HepG2 (cell line): ENCODE results near the gene ELL. TPM values are rescaled to one million over a fixed set of nuclear protein-coding genes. Genes with fewer than 3 reads are reported as not detected.
A peak's percentile ranks its signal among the peaks of the same experiment; 100 is the strongest.

ENCODE experiments used
- CBFB ChIP-seq: sonication (generic); formaldehyde crosslinking; IDR thresholded peaks from 2 replicates; pipeline ENCODE4 v1.4.0; 2020; ENCODE audit warnings: missing genetic modification reagents
- ELF4 ChIP-seq: sonication (generic); formaldehyde crosslinking; IDR thresholded peaks from 2 replicates; pipeline ENCODE4 v1.5.0; 2020; ENCODE audit warnings: missing genetic modification reagents, mild to moderate bottlenecking, moderate library complexity, borderline replicate concordance
- EP300 ChIP-seq, 3 experiments: sonication (generic) in 1 of 3; formaldehyde crosslinking in 1 of 3; IDR thresholded peaks; 2 replicates each; pipeline versions ENCODE4 v1.5.1 to v1.6.1; 2011 to 2020; ENCODE audit warnings: low read depth in 2 of 3, low read length in 2 of 3, borderline replicate concordance in 1 of 3, improper control_type of control experiment in 1 of 3, mild to moderate bottlenecking in 1 of 3, missing genetic modification reagents in 1 of 3, moderate library complexity in 1 of 3
- NRL ChIP-seq: sonication (generic); formaldehyde crosslinking; IDR thresholded peaks from 2 replicates; pipeline ENCODE4 v1.5.0; 2020; ENCODE audit warnings: missing genetic modification reagents, mild to moderate bottlenecking, moderate library complexity, borderline replicate concordance
- SSRP1 ChIP-seq: IDR thresholded peaks from 2 replicates; pipeline ENCODE4 v1.6.1; 2016; ENCODE audit warnings: control low read depth
- TBX3 ChIP-seq: fragments of 450-650 bp; IDR thresholded peaks from 2 replicates; pipeline ENCODE4 v1.6.1; 2017; ENCODE audit warnings: antibody characterized with exemption, mild to moderate bottlenecking, inconsistent platforms, borderline replicate concordance
- TRIM22 ChIP-seq: fragments of 450-650 bp; IDR thresholded peaks from 2 replicates; pipeline ENCODE4 v1.6.1; 2017
- ZBTB33 ChIP-seq: sonication (generic); formaldehyde crosslinking; IDR thresholded peaks from 2 replicates; pipeline ENCODE4 v1.4.0; 2020; ENCODE audit warnings: missing genetic modification reagents
- ZBTB7A ChIP-seq: sonication (generic); formaldehyde crosslinking; IDR thresholded peaks from 2 replicates; pipeline ENCODE4 v1.8.0; 2022; ENCODE audit warnings: mild to moderate bottlenecking, missing genetic modification reagents
- ZC3H4 ChIP-seq: sonication (generic); formaldehyde crosslinking; IDR thresholded peaks from 2 replicates; pipeline ENCODE4 v1.4.0; 2020; ENCODE audit warnings: missing genetic modification reagents, borderline replicate concordance
- ZFP36 ChIP-seq: fragments of 150-350 bp; IDR thresholded peaks from 2 replicates; pipeline ENCODE4 v1.6.1; 2018; ENCODE audit warnings: borderline replicate concordance, low read length, low read depth; ENCODE audit not compliant: partially characterized antibody
- ZFP36L1 ChIP-seq: sonication (generic); formaldehyde crosslinking; IDR thresholded peaks from 2 replicates; pipeline ENCODE4 v1.8.0; 2022; ENCODE audit warnings: mild to moderate bottlenecking, missing genetic modification reagents, moderate library complexity
- ZNF124 ChIP-seq: sonication (generic); formaldehyde crosslinking; IDR thresholded peaks from 2 replicates; pipeline ENCODE4 v1.4.0; 2020; ENCODE audit warnings: missing genetic modification reagents
- ZNF136 ChIP-seq: sonication (generic); formaldehyde crosslinking; IDR thresholded peaks from 2 replicates; pipeline ENCODE4 v1.8.1; 2022; ENCODE audit warnings: low read depth, mild to moderate bottlenecking, moderate library complexity, missing genetic modification reagents
- ZNF558 ChIP-seq: sonication (generic); formaldehyde crosslinking; IDR thresholded peaks from 2 replicates; pipeline ENCODE4 v1.9.0; 2022; ENCODE audit warnings: mild to moderate bottlenecking, missing genetic modification reagents, borderline replicate concordance
- ZNF777 ChIP-seq: sonication (generic); formaldehyde crosslinking; IDR thresholded peaks from 2 replicates; pipeline ENCODE4 v1.4.0; 2020; ENCODE audit warnings: missing genetic modification reagents
- polyA plus RNA-seq, 8 experiments: library from polyadenylated mRNA; depleted of rRNA in 3 of 8; stranded (reverse) in 7 of 8; unstranded in 1 of 8; fragments of >200 nt; fragmentation: Illumina TruSeq in 4 of 8; extraction: Trizol in 4 of 8; gene quantifications; 2 replicates each; pipeline versions ENCODE4 v1.2.1 to v1.2.3, GENCODE V29; 2011 to 2016; ENCODE audit warnings: low read depth in 4 of 8, missing spikeins in 1 of 8, mixed read lengths in 1 of 8; ENCODE audit not compliant: insufficient read depth in 1 of 8
- total RNA-seq, 5 experiments: library from RNA; depleted of rRNA; stranded (reverse); fragments of >200 nt; fragmentation: Illumina TruSeq; extraction: Trizol; gene quantifications; 2 replicates each; pipeline ENCODE4 v1.2.3, GENCODE V29; 2016; ENCODE audit warnings: low read depth in 1 of 5
- TF ChIP-seq, protein P1 (sequence below): sonication (generic); formaldehyde crosslinking; IDR thresholded peaks from 2 replicates; pipeline ENCODE4 v1.4.0; 2020; ENCODE audit warnings: mild to moderate bottlenecking, missing genetic modification reagents, borderline replicate concordance
- TF ChIP-seq, protein P2 (sequence below): sonication (generic); formaldehyde crosslinking; IDR thresholded peaks from 2 replicates; pipeline ENCODE4 v1.4.0; 2020; ENCODE audit warnings: missing genetic modification reagents

ELL gene
- total and polyA plus RNA-seq, 2 of the 13 experiments (the other 11 are each of a cell fraction or from before 2014, with no cell fraction given) = 3.7 to 5.4 TPM

- TF ChIP-seq ZBTB33 = peak; percentile 47; the same call in 1 of the 2 replicates
- TF ChIP-seq, protein P1, sequence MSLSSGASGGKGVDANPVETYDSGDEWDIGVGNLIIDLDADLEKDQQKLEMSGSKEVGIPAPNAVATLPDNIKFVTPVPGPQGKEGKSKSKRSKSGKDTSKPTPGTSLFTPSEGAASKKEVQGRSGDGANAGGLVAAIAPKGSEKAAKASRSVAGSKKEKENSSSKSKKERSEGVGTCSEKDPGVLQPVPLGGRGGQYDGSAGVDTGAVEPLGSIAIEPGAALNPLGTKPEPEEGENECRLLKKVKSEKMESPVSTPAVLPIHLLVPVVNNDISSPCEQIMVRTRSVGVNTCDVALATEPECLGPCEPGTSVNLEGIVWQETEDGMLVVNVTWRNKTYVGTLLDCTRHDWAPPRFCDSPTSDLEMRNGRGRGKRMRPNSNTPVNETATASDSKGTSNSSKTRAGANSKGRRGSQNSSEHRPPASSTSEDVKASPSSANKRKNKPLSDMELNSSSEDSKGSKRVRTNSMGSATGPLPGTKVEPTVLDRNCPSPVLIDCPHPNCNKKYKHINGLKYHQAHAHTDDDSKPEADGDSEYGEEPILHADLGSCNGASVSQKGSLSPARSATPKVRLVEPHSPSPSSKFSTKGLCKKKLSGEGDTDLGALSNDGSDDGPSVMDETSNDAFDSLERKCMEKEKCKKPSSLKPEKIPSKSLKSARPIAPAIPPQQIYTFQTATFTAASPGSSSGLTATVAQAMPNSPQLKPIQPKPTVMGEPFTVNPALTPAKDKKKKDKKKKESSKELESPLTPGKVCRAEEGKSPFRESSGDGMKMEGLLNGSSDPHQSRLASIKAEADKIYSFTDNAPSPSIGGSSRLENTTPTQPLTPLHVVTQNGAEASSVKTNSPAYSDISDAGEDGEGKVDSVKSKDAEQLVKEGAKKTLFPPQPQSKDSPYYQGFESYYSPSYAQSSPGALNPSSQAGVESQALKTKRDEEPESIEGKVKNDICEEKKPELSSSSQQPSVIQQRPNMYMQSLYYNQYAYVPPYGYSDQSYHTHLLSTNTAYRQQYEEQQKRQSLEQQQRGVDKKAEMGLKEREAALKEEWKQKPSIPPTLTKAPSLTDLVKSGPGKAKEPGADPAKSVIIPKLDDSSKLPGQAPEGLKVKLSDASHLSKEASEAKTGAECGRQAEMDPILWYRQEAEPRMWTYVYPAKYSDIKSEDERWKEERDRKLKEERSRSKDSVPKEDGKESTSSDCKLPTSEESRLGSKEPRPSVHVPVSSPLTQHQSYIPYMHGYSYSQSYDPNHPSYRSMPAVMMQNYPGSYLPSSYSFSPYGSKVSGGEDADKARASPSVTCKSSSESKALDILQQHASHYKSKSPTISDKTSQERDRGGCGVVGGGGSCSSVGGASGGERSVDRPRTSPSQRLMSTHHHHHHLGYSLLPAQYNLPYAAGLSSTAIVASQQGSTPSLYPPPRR = peak; percentile 18; the same call in 1 of the 2 replicates
- no peak for TF ChIP-seq TRIM22
- TF ChIP-seq ZFP36 = no peak
- peak; percentile 62; the same call in 1 of the 2 replicates for TF ChIP-seq ZNF777 (CRISPR knock-in tag)
- 0 out of 2 replicates have a peak, but pooled peaks have one; percentile 21 for TF ChIP-seq SSRP1 (CRISPR knock-in tag)
- peak; percentile 61; the same call in 1 of the 2 replicates for TF ChIP-seq ZBTB7A (CRISPR knock-in tag)
- TF ChIP-seq NRL (CRISPR knock-in tag) = 0 out of 2 replicates have a peak, but pooled peaks have one; percentile 3
- TF ChIP-seq TBX3 = no peak
- TF ChIP-seq CBFB = 0 out of 2 replicates have a peak, but pooled peaks have one; percentile 49
- 0 out of 2 replicates have a peak, but pooled peaks have one; percentile 15 for TF ChIP-seq ZNF136 (CRISPR knock-in tag)
- no peak for TF ChIP-seq EP300 (IDR thresholded peaks at IDR 0.05; ENCODE audit: low read depth in 2 of 2, low read length in 2 of 2)
- TF ChIP-seq EP300 (CRISPR knock-in tag; IDR thresholded peaks at IDR 0.05; ENCODE audit: borderline replicate concordance) = no peak
- no peak for TF ChIP-seq ZFP36L1 (CRISPR knock-in tag)
- no peak for TF ChIP-seq ZNF558
- TF ChIP-seq ZC3H4 (CRISPR knock-in tag) = no peak
- TF ChIP-seq ELF4 (CRISPR knock-in tag) = no peak
- no peak for TF ChIP-seq ZNF124
- TF ChIP-seq, protein P2, sequence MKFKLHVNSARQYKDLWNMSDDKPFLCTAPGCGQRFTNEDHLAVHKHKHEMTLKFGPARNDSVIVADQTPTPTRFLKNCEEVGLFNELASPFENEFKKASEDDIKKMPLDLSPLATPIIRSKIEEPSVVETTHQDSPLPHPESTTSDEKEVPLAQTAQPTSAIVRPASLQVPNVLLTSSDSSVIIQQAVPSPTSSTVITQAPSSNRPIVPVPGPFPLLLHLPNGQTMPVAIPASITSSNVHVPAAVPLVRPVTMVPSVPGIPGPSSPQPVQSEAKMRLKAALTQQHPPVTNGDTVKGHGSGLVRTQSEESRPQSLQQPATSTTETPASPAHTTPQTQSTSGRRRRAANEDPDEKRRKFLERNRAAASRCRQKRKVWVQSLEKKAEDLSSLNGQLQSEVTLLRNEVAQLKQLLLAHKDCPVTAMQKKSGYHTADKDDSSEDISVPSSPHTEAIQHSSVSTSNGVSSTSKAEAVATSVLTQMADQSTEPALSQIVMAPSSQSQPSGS (CRISPR knock-in tag) = 0 out of 2 replicates have a peak, but pooled peaks have one; percentile 15
Measured at GRCh38 chr19:18437491-18438330, 84.2 kb downstream of the ELL start, which contains the start of gene ISYNA1 (continued).
